Inferior parietal cortex (tissue), 1 donor: Measurements from ENCODE around the gene TEDC2.

Experiments used
- DNase-seq: peaks from one replicate; pipeline ENCODE4 v3.0.0-alpha.2; 2016; ENCODE audit errors: extremely low spot score

TEDC2 gene

DNA sequence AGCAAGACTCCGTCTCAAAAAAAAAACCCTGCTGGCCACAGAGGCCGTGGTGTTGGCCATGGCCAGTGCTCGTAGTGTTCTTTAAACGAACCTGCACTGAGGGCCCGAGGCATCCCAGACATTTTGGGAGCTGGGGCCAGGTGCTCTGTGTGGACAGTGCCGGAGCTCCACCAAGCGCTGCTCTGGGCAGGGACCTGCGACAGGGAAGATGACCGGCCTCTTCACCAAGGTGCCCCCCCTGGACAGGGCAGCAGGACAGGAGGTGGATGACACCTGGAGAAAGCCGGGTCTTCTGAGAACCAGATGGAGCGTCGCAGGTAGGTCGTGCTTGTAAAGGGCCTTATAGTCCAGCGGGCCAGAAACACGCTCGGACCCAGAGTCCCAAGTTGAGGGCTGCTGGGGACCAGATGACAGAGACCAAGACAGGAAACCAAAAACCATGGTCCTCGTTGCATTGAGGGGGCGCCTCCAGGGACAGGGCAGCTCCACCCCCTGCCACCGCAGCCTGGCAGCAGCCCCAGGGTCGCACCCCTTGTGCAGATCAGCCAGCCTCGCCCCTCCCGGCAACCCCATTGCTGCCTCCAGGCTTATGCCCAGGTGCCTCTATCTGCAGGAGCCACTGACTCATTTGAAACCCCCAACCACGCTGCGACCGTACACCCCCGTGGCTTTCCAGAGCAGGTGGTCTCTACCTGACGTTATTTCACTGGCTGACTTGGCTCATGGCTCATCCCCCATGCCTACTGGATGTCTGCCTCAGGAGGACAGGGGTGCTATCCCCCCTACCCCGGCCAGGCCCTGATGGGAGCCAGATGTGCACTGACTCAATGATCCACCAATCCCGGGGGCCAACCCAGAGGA lies 7.0 kb downstream of the TEDC2 start:
- no peak for DNase-seq

DNA sequence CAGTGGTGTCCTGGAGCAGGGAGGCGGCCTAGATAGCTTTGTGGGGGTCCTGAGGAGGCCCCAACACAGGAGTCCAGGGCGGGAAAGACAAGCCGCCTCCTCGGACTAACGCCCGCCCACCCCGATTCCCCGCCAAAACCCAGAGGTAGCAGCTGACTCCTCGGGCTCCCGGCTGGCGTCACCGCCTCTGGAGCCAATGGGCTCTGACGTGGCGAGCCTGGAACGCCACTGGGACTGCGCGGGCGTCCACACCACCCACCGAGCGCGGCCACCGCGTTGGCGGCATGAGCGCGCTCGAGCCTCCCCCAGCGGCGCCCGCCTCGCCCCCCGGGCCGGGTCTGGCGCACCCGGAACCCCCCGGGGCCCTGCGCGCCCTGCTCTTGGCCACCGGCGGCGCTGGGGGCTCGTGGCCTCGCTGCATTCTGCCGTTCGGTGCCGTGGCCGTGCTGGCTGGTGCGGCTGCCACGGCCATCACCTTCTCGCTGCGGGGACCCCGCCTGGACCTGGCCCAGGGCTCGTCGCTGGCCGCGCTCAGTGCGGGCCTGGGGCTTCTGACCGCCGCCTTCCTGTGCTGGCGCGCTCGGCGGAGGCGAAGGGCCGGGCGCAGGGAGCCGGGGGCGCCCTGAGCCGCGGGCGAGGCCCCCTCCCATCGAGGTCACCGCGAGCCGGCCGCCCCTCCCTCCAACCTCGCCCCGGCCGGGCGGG lies 7.8 kb downstream of the TEDC2 start:
- DNase-seq: no peak

DNA sequence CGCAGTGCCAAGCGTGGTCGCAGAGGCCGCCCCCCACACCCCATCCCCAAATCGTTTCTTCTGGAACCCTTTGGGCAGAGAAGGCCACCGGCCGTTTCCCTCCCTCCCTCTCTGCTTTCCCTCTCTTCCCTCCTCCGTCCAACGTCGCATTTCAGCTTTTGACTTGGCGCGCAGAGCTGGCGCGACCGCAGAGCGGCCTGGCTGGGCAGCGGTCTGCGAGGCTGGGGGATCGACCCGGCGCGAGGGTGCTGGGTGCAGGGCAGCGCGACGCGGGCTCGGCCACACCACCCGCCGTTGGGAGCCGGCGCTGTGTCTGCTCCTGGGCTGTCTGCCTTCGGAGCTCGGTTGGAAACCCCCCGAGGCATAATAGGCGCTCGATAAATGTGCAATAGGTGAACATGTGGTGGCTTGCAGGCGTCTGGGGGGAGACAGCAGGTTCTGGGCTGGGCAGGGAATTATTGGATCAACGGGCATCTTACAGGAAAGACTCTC lies 8.4 kb downstream of the TEDC2 start:
- no peak for DNase-seq

DNA sequence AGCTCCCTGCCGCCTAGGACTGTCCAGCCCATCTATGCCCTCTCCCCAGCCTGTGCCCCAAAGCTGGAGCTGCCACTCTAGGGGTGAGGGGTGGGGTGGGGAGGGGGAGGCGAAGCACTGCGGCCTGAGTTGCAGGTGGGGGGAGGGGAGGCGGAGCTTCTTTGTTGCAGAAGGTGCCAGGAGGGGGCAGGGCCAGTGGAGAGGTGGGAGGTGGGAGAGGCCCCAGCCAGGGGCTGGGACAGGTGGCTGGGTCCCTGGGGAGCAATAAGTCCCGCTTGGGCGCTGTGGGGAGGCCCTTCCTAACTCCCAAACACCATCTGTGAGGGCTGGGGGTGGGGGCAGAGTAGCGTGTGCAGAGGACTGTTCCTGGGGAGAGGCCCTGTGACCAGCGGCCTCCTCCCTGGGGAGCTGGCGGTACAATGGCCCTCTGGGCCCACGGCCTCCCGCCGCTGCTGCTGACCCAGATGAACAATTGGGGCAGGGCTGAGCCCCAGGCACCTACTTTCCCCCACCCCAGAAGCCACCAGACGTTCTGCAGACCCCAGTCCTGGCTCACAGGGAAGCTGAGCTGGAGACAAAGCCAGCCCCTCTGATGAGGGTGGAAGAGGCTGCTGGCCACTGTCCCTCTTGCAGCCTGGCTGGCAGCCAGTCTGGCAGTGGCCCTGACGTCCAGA lies 9.0 kb downstream of the TEDC2 start:
- no peak for DNase-seq

DNA sequence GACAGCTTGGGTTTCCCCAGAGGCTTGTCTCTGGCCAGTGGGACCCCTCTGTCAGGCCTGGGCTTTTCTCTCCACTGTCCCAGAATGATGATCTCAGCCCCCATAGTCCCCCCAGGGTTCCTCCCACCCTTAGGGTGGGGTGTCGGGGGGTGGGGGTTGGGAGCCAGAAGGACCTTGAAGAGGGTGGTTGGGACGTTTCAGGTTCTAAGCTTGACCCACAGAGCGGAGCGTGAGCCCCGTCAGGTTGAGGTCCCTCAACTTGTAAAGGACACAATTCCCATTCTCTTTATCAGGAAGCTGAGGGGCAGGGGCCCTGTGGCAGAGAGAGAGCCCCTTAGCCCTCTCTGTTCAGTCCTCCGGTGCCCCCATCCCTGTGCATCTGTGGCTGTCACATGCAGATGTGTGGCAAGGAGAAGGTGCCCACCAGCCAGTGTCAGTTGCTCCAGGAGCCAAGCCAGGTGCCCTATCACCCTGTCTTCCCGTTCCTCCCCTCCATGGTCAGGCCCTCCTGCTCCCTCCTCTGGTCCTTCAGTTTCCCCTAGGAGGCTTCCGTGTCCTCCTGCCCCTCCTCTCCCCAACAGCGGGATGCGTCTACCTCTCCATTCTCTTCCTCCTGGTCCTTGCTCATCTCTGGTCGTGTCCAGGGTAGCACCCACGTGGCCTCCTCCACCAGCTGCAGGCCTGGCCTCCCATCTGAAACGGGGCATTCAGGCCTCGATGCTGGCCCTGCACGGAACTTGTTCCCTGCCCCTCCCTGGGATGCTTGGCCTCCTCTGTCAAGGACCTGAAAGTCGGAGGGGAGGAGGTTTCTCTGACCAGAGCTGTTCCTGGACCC lies 9.7 kb downstream of the TEDC2 start:
- DNase-seq: no peak

DNA sequence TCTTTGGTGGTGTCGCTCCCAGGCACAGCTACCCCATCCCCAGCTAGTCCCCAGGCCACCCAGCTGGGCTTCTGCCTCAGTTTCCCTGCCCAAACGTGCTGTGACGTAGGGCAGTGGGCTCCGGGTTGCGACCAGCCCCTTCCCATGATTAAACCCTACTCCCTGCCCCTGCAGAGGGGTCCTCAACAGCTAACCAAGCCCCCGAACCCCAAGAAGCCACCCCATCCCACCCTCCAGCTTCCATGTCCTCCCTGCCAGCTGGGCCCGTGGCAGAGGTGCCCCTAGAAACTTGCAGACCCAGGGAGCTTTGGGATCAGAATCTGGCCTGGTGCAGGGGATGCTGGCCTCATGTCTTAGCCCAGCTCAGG lies 10.3 kb downstream of the TEDC2 start:
- no peak for DNase-seq

DNA sequence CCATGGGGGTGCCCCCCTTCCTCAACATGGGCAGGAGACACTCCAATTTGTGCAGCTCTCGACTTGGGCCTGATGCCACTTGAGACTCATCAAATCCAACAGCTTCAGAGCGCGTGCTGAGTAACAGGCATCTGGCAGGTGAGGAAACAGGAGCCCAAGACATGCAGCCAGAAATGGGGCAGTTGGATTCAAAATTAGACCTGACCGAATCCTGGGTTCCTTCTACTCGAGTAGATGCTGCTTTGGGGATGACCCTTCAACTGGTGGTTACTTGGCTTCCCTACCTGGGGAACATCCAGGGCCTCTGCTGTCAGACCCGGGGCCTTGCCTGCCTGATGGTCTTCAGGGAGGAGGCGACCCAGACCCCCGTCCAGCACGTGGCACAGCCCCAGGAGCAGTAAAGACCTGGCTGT lies 10.7 kb downstream of the TEDC2 start:
- no peak for DNase-seq

DNA sequence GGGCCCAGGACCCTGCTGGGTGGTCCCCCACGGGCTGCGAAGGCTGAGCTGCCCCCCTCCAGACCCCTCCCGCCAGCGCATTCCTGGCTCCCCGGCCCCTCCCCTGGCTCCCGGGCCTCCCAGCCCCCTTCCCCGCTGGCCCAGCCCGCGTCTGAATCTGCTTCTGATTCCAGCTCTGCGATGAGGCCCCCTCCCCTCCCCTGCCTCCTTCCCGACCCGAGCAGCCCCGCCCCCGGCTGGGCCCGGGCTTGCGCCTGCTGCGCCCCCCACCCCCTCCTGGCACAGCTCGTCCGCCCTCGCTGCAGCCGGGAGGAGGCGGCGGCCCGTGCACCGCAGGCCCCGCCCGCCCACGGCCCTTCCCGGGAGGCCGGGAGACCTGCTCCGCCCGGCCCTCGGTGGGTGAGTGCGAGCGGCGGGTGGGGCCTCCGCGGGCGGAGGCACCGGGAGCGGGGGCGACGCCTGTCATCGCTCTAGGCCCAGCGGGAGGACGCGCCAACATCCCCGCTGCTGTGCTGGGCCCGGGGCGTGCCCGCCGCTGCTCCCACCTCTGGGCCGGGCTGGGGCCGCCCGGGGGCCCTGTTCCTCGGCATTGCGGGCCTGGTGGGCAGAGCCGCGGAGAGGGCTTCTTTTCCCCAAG lies 11.2 kb downstream of the TEDC2 start, which contains the start of gene NTN3:
TSS of gene NTN3 (plus strand) at position 282 of the 637 bp plus-strand sequence. CDS start 405 bp downstream, outside the sequence.
- DNase-seq: no peak

DNA sequence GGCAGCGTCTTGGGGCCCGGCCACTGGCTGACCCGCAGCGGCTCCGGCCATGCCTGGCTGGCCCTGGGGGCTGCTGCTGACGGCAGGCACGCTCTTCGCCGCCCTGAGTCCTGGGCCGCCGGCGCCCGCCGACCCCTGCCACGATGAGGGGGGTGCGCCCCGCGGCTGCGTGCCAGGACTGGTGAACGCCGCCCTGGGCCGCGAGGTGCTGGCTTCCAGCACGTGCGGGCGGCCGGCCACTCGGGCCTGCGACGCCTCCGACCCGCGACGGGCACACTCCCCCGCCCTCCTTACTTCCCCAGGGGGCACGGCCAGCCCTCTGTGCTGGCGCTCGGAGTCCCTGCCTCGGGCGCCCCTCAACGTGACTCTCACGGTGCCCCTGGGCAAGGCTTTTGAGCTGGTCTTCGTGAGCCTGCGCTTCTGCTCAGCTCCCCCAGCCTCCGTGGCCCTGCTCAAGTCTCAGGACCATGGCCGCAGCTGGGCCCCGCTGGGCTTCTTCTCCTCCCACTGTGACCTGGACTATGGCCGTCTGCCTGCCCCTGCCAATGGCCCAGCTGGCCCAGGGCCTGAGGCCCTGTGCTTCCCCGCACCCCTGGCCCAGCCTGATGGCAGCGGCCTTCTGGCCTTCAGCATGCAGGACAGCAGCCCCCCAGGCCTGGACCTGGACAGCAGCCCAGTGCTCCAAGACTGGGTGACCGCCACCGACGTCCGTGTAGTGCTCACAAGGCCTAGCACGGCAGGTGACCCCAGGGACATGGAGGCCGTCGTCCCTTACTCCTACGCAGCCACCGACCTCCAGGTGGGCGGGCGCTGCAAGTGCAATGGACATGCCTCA lies 12.0 kb downstream of the TEDC2 start:
- DNase-seq: no peak

DNA sequence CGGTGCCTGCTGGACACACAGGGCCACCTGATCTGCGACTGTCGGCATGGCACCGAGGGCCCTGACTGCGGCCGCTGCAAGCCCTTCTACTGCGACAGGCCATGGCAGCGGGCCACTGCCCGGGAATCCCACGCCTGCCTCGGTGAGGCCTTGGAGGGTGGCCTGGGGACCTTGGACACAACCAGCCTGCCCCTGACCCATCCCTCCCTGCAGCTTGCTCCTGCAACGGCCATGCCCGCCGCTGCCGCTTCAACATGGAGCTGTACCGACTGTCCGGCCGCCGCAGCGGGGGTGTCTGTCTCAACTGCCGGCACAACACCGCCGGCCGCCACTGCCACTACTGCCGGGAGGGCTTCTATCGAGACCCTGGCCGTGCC lies 12.6 kb downstream of the TEDC2 start:
- DNase-seq: no peak

DNA sequence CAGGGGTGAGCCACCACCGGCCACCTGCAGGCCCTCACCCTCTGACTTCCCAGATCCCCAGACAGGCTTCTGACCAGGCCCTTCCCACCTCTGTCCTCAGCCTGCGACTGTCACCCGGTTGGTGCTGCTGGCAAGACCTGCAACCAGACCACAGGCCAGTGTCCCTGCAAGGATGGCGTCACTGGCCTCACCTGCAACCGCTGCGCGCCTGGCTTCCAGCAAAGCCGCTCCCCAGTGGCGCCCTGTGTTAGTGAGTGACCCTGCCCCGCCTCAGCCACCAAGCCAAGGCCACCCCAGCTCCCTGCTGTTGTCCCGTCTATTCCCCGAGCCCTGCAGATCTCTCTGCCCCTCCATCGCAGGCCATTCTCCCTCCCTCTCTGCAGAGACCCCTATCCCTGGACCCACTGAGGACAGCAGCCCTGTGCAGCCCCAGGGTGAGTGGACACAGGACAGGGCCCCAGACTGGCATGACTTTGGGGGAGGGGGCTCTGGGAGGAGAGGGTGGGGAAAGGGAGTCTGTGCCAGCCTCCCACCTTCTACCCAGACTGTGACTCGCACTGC lies 13.1 kb downstream of the TEDC2 start:
- no peak for DNase-seq

DNA sequence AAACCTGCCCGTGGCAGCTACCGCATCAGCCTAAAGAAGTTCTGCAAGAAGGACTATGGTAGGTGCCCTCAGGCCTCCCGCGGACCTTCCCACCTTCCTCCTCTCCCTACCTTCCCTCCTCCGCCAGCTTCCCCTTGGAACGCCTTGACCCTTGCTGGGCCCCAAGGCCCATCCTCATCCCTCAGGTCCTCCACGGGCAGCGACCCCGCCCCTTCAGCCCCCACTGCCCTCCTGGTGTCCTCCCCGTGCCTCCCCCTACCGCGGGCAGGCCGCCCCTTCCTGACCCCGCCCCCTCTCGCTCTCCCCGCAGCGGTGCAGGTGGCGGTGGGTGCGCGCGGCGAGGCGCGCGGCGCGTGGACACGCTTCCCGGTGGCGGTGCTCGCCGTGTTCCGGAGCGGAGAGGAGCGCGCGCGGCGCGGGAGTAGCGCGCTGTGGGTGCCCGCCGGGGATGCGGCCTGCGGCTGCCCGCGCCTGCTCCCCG lies 13.6 kb downstream of the TEDC2 start:
- DNase-seq: no peak

DNA sequence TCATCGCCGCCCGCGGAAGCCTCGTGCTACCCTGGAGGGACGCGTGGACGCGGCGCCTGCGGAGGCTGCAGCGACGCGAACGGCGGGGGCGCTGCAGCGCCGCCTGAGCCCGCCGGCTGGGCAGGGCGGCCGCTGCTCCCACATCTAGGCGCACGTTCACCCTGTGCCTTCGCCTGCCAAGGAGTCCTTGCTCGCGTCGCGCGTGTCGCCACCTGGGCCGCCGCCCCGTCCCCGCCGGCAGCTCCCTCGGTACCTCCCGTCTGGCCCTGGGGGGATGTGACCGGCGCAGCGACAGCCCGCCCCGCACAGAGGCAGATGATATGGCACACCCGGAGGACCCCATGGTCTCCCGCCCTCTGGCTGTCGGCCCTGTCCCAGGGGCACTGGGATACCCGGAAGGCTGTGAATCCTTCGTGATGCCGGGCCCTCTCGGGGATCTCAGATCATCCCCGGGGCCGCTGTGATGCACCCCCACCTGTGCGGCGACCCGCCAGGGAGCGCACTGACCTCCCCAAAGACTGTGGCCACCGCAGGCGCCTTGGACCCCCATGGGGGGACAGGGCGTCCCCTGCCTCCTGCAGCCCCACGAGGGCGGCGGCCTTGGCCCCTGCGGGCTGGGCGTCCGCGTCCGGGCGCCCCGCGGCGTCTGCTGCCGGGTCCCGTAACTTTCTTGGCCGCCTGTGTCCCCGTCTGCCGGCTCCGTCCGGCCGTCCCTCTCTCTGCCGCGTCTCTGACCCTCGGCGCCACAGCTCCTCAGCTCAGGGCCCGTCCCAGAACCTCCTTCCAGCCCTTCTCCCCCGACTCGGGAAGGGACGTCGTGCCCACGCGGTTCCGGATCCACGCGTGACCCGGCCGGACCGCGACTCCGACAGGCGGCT lies 14.3 kb downstream of the TEDC2 start:
- no peak for DNase-seq

DNA sequence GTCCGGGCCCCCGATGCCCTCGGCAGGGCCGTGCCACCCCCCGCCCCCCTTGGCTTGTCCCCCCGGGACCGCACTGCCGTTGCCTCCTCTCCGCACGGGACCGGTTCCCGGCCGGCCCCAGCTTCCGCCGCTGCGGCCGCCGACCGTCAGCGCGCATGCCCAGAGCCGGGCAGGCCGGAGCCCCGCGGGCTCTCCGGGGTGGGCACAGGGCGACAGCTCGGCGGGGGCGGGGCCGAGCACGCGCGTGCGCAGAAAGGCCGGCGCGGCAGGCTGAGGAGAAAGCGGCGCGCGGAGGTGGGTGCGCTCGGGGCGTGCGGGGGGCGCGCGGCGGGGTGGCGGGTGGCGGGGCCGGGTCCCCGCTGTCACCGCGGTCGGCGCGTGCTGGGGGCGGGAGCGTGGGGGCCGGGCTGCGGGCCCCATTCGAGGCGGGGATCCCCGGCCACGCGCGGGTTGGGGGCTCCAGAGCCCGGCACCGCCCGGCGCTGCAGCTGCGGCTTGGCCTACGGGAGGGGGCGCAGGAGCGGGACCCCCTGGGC lies 15.0 kb downstream of the TEDC2 start, which contains the start of gene TBC1D24:
TSS of gene TBC1D24 (plus strand) at position 251 of the 536 bp plus-strand sequence. CDS start 21,022 bp downstream, outside the sequence.
- DNase-seq: peak; percentile 80

DNA sequence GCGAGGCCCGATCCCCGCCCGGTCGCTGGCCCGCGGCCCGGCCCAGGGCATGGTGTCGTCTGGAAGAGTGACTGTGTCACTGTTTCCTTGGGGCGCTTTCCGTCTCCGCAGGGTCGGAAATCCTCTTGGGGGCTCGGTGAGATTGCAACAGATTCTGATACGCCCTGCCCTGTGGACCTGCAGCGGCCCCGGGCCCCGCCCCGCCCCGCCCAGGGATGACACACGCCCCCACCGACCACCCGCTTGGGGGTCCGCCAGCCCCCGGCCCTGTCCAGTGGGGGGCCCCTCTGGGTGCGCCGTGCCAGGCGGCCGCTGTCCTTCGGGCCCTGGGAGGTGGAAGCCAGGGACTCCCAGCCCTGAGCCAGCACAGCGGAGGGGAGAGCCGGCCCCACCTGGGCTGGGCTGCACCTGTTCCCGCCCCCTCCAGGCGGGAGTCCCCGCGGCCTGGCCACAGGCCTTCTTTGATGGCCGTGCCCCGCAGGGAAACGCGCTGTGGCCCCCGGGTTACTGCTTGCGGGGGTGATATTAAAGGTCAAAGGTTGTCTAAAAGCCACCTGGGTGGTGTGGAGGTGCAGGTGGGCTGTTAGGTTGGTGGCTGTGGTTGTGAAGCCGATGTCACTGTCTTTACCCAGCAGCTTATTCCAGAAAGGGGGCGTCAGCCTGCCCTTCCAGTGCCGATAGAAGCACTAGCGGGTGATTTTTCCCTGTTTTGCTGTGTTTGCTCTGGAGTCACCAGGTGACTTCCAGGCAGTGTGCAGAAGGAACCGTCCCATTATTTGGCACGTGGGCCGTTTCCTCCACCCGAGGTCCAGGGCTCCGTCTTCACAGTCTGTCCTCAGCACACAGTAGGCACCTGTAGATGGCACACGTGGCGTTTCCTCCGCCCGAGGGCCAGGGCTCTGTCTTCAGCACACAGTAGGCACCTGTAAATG lies 15.8 kb downstream of the TEDC2 start:
- no peak for DNase-seq

DNA sequence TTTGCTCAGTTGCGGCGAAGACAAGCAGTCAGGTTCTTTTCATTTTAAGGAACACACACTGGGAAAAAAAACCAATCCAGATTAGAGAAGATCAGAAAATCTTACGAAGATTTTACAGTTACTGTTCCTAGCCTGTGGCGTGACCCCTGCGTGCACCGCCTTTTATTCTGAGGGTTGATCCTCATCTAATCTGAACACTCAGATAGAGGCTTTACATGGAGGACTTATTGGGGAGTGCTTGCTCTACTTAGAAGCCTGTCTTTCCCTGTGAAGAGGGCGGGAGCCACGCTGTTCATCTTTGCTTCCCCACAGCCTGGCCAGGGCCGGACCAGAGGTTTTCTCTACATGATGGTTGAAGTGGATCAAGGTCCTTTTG lies 16.4 kb downstream of the TEDC2 start:
- no peak for DNase-seq

DNA sequence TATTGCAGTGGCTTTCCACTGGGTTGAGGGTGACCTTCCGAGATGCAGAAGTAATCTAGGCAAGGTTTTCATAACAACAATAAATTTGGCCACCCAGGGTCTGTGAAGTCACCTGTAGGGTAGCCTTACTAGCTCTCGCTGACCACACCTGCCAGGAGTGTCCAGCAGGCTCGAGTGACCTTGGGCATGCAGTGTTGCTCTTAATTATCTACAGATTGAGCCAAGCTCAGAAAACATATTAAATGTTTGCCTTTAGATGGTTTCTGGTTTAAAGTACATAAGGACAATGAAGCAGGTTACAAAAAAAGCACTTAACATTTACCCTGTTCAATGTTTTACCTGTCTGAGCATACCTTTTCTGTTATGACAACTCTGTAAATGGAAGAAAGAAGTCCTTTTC lies 16.8 kb downstream of the TEDC2 start:
- DNase-seq: no peak
